GM19035 (cell line): ENCODE measurements around the gene TIMM10B.

Source experiments
- ATAC-seq: cut with Tn5 transposase; IDR thresholded peaks from one replicate; pipeline ENCODE4 v1.9.1; 2021; ENCODE audit not compliant: unreplicated experiment

Gene TIMM10B

GRCh38 chr11:6469599-6469998, 11.7 kb upstream of the TIMM10B start:
- no peak for ATAC-seq

- ATAC-seq = no peak
These were observed 8.4 kb upstream of the TIMM10B start for GRCh38 chr11:6472934-6473333.

GRCh38 chr11:6473451-6474412, 7.6 kb upstream of the TIMM10B start, which contains the start of gene TRIM3:
Gene TRIM3 (minus strand): TSS chr11:6473941. CDS start chr11:6465695, 8,246 bp downstream.
- peak; percentile 78 for ATAC-seq

GRCh38 chr11:6474413-6474792, 6.9 kb upstream of the TIMM10B start:
- ATAC-seq = no peak

GRCh38 chr11:6474806-6475500, 6.3 kb upstream of the TIMM10B start:
- no peak for ATAC-seq

GRCh38 chr11:6475936-6476335, 5.4 kb upstream of the TIMM10B start:
- no peak for ATAC-seq

GRCh38 chr11:6476571-6476970, 4.7 kb upstream of the TIMM10B start:
- no peak for ATAC-seq

- ATAC-seq = no peak
These were observed 894 bp upstream of the TIMM10B start for GRCh38 chr11:6480299-6480914.

- peak; percentile 4 for ATAC-seq
These were observed 599 bp downstream of the TIMM10B start for GRCh38 chr11:6481924-6482275.

GRCh38 chr11:6482441-6482840, 1.1 kb downstream of the TIMM10B start:
- no peak for ATAC-seq

GRCh38 chr11:6483015-6483414, 1.7 kb downstream of the TIMM10B start:
- no peak for ATAC-seq

- no peak for ATAC-seq
These were observed 4.4 kb downstream of the TIMM10B start for GRCh38 chr11:6485661-6486060.

GRCh38 chr11:6486256-6486655, 5.0 kb downstream of the TIMM10B start:
- ATAC-seq = no peak

GRCh38 chr11:6486938-6487337, 5.6 kb downstream of the TIMM10B start:
- ATAC-seq = no peak

GRCh38 chr11:6488342-6488741, 7.0 kb downstream of the TIMM10B start:
- ATAC-seq = no peak

GRCh38 chr11:6488821-6489220, 7.5 kb downstream of the TIMM10B start:
- no peak for ATAC-seq

GRCh38 chr11:6489306-6489705, 8.0 kb downstream of the TIMM10B start:
- ATAC-seq = no peak

GRCh38 chr11:6497069-6497839, 16.0 kb downstream of the TIMM10B start, which contains the start of gene DNHD1:
Gene DNHD1 (plus strand): TSS chr11:6497280. CDS start chr11:6498216, 936 bp downstream.
- ATAC-seq = no peak

- ATAC-seq = no peak
These were observed 16.8 kb downstream of the TIMM10B start for GRCh38 chr11:6498121-6498520.

GRCh38 chr11:6498544-6498943, 17.2 kb downstream of the TIMM10B start:
- no peak for ATAC-seq

GRCh38 chr11:6502382-6502781, 21.1 kb downstream of the TIMM10B start:
- no peak for ATAC-seq
